ENCODE measurements around the gene APLP2.

APLP2 gene

GRCh38 chr11:130127509-130127908, 57.8 kb downstream of the APLP2 start:
- TF ChIP-seq, protein P1, sequence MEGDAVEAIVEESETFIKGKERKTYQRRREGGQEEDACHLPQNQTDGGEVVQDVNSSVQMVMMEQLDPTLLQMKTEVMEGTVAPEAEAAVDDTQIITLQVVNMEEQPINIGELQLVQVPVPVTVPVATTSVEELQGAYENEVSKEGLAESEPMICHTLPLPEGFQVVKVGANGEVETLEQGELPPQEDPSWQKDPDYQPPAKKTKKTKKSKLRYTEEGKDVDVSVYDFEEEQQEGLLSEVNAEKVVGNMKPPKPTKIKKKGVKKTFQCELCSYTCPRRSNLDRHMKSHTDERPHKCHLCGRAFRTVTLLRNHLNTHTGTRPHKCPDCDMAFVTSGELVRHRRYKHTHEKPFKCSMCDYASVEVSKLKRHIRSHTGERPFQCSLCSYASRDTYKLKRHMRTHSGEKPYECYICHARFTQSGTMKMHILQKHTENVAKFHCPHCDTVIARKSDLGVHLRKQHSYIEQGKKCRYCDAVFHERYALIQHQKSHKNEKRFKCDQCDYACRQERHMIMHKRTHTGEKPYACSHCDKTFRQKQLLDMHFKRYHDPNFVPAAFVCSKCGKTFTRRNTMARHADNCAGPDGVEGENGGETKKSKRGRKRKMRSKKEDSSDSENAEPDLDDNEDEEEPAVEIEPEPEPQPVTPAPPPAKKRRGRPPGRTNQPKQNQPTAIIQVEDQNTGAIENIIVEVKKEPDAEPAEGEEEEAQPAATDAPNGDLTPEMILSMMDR (IDR thresholded peaks at IDR 0.05; ENCODE audit: low read depth, low read length, missing control alignments), result no peak

GRCh38 chr11:130128626-130129025, 58.9 kb downstream of the APLP2 start:
- TF ChIP-seq, protein P1 (IDR thresholded peaks at IDR 0.05; ENCODE audit: low read depth, low read length, missing control alignments), result no peak
- no peak for DNase-seq (ENCODE audit: low read depth)
- no peak overlapping the region for H3K4me3 ChIP-seq (ENCODE audit: low read depth, low read length)

More at GRCh38 chr11:130127509-130127908, 57.8 kb downstream of the APLP2 start:
- H3K4me3 ChIP-seq (ENCODE audit: low read depth, low read length), result no peak overlapping the region
- DNase-seq (ENCODE audit: low read depth), result no peak

- no peak for DNase-seq (ENCODE audit: low read depth)
- TF ChIP-seq, protein P1 (IDR thresholded peaks at IDR 0.05; ENCODE audit: low read depth, low read length, missing control alignments), result no peak
- no peak overlapping the region for H3K4me3 ChIP-seq (ENCODE audit: low read depth, low read length)
Measured at GRCh38 chr11:130129922-130130321, 60.2 kb downstream of the APLP2 start.

DNA sequence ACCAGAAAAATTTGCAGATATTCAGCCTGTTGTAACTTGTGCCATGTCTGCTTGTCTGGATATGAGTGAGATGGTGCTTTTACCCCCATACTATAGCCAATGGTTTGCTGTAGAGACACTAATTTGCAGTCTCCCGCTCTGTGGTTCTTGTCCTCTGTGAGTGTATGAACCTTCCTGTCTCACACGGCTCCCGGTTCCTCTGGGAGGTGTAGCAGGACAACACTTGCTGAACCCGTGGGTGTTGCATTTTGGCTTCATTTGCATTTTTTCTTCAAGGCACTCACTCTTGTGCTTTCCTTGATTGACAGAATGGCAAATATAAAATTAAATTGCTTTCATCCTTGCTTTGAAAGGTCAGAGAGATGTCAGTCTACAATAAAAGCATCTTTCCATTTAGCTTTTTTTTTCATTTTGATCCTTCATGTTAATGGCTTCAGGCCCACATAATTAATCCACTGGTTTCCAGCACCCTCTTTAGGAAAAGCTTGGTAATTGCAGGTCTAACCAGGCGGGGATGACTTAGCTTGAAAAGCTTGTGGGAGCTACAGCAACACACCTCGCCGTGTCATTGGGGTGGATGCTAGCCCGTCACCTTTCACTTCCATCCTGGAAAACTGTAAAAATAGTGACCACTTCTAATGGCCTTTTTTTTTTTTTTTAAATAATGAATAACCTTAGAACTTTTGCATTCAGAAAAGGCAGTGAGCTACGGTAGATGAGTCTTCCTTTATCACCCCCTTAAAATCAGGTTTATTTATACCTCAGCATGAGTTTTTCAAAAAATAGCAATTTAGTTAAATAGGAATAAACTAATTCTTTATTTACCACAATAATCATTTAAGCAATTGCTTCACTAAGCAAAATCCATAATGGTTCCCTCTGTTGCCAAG, 62.5 kb downstream of the APLP2 start:
- no peak for DNase-seq (ENCODE audit: low read depth)
- TF ChIP-seq, protein P1 (IDR thresholded peaks at IDR 0.05; ENCODE audit: low read depth, low read length, missing control alignments), result peak; percentile 84
- no peak overlapping the region for H3K4me3 ChIP-seq (ENCODE audit: low read depth, low read length)

DNA sequence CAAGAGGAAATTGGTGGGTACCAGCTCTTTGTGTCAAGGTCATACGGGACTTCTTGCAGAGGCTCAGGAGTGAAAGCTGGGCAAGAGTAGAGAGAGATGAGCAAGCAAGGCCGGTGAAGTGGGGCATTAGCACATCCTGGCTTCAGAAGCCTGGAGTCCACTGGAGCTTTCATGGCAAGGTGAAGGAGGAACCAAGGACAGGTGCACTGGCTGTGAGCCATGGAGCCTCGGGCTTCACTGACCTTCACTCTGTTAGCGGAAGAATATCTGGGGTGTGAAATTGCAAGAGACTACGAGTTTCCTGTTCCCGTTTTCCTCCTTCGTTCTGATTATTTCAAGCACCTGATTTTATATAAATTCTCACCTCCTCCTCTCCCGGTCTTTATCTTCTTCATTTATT, 64.0 kb downstream of the APLP2 start:
- TF ChIP-seq, protein P1 (IDR thresholded peaks at IDR 0.05; ENCODE audit: low read depth, low read length, missing control alignments), result no peak
- no peak overlapping the region for H3K4me3 ChIP-seq (ENCODE audit: low read depth, low read length)
- DNase-seq (ENCODE audit: low read depth), result no peak

GRCh38 chr11:130136107-130136506, 66.4 kb downstream of the APLP2 start:
- no peak overlapping the region for H3K4me3 ChIP-seq (ENCODE audit: low read depth, low read length)
- TF ChIP-seq, protein P1 (IDR thresholded peaks at IDR 0.05; ENCODE audit: low read depth, low read length, missing control alignments), result no peak
- DNase-seq (ENCODE audit: low read depth), result no peak

DNA sequence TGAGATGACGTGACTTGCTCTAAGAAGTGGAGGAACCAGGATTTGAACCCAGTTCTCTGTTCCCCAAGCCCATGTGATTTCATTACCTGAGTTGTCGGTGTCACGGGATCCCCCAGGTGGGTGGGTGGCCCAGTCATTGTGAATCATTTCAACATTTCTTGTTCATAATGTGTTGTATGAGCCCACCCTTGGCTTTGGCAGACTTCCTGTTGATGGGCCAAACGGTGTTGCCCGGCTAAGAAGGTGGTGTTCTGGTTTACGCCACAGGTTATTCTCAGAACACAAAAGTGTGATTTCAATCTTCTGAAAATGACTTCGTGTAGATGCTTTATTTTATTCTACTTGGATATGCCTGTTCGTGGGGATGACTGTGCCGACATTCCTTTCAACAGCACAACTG, 68.3 kb downstream of the APLP2 start:
- TF ChIP-seq, protein P1 (IDR thresholded peaks at IDR 0.05; ENCODE audit: low read depth, low read length, missing control alignments), result no peak
- no peak overlapping the region for H3K4me3 ChIP-seq (ENCODE audit: low read depth, low read length)
- no peak for DNase-seq (ENCODE audit: low read depth)

Data from GM12864 (cell line).